ENCODE data around the gene TTC9B.

The TTC9B gene

DNA sequence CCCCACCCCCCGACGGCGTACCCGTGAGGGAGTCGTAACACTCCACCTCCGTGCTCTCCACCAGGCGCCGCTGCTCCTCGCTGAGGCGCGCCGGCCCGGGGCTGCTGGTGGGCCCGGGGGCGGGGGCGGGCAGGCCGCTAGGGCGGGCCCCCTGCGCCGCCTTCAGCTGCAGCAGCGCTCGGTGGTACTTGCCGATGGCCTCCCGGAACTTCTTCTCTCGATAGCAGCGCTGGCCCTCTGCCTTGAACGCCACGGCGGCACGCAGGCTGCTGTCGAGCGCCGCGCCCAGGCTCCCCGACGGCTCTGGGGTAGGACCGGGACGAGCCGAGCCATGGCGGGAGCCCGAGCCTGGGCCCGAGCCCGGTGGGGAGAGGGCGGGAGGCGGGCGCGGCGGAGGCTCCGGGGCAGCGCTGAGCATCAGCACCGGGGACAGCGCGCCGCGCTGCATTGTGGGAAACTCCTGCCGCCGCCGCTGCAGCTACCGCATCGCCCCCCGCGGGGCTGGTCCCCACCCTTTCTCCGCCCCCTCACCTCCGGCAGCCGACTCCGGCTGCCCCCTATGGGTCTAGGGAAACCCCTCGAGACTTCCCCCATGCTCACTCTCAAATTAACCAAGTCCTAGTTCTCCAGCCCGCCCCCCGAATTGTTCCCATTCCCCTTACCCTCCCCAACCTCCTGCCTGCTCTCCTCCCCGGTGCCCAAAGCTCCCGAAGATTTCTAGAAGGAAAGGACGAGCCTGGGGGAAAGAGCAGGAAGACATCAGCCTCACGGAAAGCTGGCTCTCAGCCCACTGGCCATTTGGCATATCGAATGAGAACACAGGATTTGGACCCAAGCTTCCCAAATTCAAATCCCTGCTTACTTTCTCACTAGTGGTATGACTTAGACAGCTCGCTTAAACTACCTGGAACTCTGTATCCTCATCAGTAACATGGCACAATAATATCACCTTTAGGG is at the start of gene TTC9B:
Gene TTC9B (minus strand): TSS at position 451 of the 957 bp plus-strand sequence. CDS start 3 bp downstream, at position 448.
- DNase-seq: peak; percentile 46

DNA sequence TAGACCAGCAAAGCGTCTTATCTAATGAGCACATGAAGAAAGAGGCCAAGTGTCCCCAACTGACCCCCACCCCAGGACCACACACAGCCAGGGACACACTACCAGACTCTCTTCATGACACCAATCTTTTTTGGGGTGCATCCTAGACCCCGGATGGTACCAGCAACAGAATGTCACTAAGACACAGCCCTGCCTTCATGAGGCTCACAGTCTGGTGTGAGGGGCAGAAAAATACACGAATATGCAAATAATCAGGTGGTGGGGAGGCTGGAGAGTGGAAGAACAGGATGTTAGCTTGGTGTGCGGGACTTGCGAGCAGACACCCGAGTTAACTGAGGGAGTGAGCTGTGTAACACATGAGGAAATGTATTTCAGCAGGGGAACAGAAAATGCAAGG is 49.4 kb upstream of the TTC9B start:
- DNase-seq: no peak

DNA sequence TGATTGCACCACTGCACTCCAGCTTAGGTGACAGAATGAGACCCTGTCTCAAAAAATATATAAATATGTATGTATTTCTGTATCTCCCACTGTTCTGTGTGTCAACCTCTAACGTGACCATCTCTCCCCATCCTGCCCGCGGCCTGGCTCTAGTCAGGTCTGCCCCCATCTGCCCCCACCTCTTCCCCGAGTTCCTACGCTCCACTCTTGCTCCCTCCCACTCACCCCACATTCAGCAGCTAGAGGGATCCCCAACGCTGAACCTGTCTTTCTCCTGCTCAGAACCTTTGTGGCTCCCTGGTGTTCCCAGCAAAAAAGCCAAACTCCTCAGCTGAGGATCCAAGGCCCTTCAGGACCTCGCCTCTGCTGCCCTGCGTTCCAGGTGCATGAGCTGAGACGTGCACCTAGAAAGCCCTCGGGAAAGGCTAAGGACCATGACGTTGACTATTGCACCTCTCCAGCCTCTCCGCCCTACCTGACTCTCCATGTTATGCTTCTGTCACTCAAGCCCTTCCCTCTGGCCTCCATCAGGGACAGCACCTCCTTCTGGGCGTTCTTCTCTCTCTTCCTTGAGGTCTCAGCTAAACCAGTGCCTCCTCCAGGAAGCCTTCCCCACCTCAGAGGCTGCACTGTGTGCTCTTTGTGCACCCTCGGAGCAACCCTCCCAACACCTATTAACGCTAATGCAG is 48.9 kb upstream of the TTC9B start:
- DNase-seq: no peak

DNA sequence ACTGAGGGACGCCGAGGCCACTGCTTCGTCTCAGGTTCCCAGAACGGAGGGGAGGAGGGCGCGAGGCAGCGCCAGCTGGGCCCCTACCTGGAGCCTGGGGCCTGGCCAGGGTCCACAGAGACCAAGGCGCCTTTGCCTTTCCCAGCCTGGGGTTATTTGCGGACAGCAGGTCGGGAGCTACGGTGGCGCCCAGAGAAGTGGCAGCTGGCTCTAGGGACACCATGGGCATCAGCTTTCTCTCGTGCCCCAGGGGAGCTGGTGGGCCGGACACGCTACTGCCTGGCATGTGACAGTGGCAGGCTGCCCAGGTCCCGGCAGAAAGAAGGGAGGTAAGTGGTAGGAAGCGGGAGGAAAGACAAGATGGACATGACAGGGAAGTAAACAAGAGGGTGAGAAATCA is 47.9 kb upstream of the TTC9B start:
- DNase-seq: no peak

DNA sequence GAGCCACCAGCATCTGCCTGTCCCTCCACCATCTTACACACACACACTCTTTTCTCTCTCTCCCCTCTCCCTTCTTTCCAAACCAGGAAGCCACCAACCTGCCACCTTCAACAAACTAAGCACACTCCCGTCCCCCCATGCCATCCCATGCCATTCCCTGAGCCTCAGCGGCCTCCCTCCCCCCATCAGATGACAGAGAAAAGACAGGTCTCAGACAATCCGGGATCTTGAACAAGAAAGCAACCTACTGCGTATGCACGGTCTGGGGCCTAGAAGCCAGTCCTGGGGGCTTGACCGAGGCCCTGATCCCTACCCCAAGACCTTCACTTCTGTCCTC is 47.5 kb upstream of the TTC9B start:
- no peak for DNase-seq

DNA sequence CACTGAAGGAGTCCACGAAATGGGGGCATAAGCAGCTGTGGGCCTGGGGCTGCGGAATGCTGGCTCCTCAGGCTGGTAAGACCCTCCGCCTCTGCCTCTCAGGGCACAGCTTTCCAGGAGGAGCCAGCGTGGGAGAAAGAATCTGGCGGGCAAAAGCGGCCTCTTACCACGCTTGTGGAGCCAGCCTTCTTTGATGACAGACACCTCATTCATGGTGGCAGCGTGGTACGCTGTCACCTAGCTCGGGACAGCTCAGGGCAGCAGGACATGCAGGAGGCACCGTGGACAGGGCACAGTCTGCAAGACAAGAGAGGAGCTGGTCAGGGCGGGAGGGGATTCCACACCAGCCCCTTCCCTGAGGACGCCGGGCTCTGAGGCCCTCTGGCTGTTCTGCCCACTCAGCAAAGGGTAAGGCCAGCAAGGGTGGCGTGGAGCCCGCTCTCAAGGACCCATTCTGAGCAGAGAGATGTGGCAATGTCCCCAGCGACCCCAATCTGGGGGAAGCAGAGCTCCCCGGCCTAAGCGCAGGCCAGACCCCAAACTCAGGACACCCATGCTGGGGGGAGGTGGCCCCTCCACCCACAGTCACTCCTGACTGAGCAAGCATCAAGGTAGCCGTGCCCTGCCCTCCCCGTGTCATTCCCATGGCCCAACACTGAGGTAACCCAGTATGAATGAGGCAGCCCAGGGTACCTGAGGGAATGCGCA is 47.0 kb upstream of the TTC9B start:
- DNase-seq: no peak

DNA sequence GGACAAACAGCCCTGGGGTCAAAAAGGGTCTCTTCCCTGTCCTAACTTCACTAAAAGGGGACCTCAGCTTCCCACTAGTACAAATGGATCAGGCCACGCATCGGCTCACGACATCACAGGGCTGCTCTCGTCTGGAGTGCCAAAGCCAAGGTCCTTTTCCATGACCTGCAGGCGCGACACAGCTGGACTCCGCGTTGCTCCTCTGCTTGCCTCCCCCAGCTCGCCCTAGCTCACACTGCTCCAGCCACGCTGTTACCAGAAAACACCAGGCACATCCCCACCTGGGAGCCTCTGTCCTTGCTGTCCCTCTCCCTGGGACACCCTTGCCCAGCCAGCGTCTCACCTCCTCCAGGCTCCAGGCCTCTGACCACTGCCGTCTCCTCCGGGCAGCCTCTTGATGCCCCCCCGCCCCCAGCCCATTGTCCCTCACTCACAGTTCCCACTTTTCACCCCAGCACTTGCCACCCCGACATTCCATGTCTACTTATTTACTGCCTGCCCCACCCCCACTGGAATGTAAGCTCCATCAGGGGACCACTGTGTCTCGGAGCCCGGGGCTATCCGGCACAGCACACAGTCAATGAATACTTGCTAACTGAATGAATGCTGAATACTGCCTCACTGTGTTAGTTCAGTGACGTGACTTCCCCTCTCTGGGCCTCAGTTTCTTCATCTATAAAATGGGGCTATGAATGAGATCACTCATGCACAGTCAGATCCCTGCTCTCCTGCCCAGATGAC is 46.3 kb upstream of the TTC9B start:
- no peak for DNase-seq

DNA sequence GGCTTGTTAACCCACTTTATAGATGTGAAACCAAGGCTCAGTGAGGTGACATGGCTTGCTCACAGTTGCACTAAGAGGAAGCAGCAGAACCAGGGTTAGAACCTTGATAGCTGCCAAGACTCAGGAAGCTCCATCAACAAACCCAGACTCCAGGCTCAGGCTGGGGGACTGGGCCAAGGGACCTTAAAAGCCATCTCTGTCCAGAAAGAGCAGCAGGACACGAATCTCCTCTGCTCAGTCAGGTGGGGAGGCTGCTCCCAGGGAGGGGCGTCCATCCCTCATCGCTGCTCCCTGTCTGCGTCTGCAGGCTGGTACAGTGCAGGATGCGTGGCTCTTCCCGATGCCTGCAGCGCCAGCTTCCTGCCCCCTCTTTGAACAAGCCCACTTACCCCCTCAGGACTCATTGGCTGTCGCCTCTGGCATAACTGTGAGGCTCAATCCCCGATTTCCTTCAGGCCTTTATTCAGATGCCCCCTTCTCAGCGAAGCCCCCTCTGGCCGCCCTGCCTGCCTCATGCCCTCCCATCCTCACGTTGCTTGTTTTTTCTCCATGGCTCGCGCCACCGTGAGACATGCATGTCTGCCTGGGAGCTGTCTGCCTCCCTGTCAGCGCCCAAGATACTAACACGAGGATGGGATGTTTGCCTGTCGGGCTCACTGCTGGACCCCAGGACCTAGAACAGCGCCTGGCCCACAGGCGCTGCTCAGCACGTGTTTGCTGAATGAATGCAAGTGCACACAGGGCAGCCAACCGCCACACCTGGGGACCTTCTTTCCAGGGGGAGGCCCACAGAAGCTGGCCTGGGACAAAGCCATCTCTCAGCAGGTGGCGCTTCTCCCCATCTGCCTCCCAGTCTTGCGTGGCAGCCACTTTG is 45.5 kb upstream of the TTC9B start:
- DNase-seq: no peak

DNA sequence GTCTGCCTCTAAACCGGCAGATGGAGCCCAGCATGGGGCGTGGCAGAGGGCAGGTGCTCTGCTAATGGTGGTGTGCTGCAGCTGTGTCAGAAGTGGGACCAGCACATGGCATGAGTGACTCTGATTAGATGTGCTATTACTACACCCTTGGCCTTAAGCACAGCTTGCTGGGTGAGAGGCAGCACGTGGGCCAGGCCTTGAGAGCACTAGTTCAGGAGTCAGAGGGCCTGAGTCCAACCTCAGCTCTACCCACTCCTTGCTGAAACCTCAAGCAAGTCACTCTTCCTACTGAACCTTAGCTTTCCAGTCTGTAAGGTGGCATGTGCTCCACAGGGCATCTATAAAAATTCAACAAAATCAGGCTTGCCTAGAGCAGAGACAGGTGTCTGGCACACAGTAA is 44.2 kb upstream of the TTC9B start:
- no peak for DNase-seq

DNA sequence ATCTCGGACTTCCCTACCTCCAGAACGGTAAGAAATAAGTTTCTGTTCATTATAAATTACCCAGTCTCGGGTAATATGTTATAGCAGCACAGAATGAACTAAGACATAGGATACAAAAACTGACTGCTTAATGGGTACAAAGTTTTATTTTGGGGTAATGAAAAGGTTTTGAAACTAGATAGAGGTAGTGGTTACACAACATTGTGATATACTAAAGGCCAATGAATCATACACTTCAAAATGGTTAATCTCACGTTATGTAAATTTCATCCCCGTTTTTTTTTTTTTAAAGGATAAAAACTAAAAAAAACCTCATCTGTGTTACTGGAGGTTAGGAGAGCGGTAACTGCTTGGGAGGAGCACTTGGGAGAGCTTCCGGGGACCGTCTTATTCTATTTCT is 43.4 kb upstream of the TTC9B start:
- DNase-seq: no peak

DNA sequence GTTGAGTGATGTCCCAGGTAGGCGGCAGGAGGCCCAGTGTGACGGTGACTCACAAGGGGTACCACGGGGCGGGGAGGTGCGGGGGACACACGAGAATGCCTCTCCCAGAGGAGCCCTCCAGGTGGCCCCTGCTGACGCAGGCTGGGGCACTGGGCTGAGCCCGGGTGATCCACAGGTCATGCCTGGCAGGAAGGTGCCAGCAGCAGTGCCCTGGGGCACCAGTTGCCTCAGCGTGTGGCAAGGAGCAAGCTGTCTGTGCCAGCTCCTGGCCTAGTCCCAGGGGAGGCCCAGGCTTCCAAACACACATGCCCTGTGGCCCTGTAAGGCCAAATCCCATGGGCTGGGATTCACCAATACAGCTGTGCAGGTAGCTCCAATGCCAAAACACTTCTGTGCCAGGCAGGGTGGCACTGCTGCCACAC is 38.9 kb upstream of the TTC9B start:
- DNase-seq: no peak

DNA sequence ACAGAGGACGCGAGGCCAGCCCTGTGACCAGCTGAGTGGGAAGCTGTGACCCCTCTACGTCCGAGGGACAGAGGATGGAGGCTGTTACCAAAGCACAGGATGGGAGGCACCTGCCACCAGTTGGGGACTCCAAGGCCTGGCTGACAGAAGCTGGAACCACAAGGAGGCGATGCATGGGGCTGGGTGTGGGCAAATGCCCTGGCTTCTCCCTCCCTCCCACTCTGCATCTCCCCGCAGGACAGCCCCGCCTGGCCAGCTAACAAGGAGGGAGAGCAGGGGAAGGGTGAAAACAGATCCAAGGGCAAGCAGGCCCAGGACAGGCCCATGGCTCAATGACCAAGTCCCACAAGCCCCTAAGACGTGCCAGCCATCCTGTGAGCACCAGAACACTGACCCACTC is 38.3 kb upstream of the TTC9B start:
- no peak for DNase-seq

DNA sequence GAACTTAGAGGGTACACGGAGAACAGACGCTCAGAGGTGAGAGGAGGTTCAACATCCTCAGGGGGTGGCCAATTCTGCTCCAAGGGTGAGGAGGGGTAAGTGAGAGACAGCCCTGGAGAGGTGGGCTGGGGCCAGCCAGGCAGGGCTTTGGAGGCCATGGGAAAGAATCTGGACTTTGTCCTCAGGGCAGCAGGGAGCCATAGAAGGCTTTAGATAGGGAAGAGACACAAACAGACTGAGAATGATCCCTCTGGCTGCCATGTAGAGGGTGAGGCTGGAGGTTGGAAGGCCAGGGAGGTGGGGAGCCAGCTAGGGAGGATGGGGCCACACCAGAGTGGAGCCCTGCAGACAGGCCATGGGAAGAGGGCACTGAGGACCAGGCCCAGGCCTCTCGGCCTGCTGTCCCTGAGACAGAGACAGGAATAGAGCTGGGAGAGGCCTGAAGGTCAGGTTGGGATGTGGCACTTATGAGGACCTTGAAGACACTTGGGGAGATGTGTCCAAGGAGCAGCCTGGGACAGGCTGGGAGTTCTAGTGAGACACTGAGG is 37.5 kb upstream of the TTC9B start:
- DNase-seq: no peak

DNA sequence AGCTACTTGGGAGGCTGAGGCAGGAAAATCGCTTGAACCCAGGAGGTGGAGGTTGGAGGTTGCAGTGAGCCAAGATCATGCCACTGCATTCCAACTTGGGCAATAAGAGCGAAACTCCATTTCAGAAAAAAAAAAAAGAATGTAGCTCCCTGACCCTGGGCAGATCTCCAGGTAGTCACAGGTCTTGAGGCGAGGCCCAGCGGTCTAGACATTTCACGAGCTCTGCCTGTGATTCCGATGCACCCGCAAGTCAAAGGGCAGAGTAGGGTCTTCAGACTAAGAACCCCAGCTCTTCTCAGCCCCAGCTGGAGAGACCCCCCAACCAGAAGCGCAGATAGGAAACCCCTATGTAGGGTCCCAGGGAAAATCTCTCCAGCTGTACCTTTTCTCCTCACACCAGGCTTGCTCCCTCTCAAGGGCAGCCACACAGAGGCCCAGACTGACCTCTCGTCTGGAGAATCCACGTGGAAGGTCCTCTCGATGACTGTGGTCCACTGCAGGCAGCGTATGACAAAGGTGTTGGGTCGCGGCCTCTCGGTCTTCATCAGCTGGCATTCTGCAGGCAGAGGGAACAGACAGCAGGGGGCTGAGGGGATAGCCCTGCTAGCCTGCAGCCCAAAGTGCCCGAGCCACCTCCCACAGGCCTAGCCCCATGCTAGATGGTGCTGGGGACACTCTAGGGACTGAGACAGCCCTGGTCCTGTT is 36.7 kb upstream of the TTC9B start:
- no peak for DNase-seq

DNA sequence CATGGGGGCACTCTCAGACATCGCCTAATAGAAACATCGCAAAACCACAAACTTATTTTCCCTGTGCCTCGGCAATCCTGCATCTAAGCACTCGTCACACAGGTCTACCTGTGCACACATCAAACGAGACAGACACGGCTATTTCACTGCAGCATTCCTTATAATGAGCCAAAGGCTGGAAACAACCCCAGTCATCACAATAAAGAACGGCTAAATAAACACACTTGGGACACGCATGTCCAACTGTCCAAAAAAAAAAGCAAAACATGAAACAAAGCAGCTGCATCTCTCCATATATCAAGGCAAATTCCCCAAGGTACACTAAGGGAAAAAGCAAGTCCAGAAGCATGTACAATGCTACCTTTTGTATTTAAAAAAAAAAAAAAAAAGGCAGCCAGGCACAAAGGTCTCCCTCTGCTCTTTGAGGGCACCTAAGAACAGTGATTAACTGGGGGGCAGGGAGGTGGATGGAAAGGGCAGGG is 35.5 kb upstream of the TTC9B start:
- DNase-seq: no peak

DNA sequence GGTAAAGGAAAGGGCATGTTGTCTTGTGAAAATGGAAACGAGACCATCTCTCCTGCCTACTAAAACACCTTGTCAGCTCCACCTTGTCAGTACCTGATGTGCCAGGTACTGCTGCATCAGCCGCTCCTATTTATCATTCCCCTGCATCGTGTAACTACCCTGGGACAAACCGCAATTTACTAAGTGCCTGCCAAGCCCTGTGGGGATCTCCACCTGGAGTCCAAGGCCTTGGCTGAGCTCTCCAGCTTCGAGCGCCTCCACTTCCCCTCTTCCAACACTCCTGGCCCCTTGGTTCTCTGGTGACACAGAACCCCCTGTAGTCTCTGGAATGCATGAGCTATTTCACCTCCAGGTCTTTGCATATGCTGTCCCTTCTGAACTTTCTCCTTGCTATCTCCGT is 34.2 kb upstream of the TTC9B start:
- DNase-seq: no peak

DNA sequence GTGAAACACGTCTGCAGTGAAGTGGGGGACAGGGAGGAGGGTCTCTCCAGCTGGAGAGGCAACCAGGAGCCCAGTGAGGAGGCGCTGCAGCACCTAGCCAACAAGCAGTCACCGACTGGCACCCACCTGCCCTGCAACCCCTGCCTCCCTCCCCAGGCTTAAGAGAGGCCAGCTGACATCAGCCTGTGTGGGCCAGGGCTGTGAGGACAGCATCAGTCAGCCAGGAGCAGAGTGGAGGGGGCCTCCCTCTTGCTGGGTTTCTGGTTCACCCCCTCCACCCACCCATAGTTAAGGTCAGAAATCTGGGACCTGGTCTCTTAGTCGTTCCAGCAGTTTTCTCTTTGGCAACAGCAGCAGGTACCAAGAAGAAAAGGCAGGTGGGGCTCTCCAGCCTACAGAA is 33.8 kb upstream of the TTC9B start:
- DNase-seq: no peak

DNA sequence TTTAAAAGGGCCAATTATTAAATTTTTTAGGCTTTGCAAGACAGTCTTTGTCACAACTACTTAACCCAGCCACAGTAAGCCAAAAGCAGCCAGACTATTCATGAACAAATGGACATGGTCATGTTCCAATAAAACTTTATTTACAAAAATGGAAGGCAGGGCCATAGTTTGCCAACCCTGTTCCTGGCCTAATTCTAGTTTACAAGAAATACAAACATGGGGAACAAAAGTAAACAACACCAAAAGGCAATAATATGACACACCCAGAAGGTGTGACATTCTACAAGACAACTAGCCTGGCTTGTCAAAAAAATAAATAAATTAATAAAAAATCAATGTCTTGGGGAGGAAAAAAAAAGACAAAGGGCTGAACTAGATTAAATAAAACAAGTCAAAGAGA is 33.1 kb upstream of the TTC9B start:
- no peak for DNase-seq

DNA sequence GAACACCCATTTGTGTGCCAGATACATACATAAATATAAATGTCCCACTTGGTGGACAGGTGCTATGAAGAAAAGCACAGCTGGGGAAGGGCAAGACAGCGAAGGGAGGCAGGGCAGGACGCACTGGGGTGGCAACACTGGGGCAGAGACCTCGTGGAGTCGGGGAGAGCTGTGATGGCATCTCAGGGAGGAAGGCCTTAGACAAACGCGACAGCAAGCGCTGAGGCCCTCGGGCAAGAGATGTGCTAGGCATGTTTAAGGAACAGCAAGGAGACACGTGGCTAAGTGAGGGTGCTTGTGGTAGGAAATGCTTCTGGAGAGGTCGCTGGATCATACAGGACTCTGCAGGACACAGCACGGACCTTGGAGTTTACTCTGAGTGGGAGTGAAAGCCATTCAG is 31.6 kb upstream of the TTC9B start:
- DNase-seq: no peak

DNA sequence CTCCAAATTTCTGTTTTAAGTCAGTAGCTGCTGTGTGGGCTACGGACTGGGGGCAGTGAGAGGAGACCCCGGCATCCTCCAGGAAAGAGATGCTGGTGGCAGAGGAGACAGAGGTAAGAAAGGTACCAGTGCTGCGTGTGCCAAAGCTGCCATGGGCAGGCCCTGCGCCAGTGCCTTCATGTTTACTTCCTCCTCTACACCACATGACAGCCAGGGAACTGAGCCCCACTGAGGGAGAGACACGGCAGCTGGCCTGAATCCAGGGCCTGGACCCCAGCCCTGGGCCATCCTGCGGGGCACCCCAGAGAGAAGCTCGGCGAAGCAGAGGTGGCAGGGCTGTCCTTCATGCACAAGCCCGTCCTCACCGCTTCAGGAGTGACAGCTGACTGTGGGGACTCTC is 31.0 kb upstream of the TTC9B start:
- DNase-seq: no peak

DNA sequence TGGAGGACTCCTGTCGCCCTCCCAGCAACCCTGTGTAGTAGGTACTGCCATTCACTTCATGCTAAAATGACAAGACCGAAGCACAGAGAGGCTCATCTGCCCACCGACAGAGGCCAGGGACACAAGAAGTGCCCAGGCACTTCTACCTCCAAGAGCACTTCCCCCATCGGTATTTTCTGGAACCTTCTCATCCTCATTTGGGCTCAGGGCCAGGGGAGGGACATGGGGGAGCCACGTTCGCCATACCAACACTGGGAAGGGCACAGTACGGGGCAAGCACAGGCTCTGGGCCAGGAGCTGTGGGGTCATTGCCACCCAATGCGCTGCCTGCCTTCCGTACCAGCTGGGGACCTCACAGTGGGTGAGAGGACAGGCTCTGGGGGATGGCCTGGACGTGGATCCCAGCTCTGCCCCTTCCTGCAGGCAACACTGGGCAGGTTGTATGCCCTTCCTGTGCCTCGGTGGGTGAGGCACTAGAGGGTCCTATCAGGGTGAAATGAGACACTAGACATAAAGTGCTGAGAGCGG is 29.6 kb upstream of the TTC9B start:
- DNase-seq: no peak
